ENCODE measurements around the gene DAGLB. TPM values are rescaled to one million over a fixed set of nuclear protein-coding genes. Genes with fewer than 3 reads are reported as not detected.
"Not testable (repeated sequence)": the region's sequence is repeated elsewhere in the genome, so short reads cannot be mapped to it uniquely, and the experiment has no call there.

DAGLB gene
- total RNA-seq, 2 donors from 2014 or later = 12.9 to 17.9 TPM

- H3K4me1 Mint-ChIP-seq (ENCODE audit: low read depth) = peaks cover 54% of the 10 kb centered on the region
- DNase-seq (no peak), ATAC-seq (replicated peaks in 1 of 2) (no peak)
- H3K36me3 Mint-ChIP-seq (ENCODE audit: insufficient read depth in 2 of 2) = peaks cover 8 to 21% of the 10 kb centered on the region in 2 donors
- peak overlapping the region in 1 of 2 donors; percentile 66 for H3K4me3 Mint-ChIP-seq
- no peaks in the 10 kb centered on the region for H3K27me3 Mint-ChIP-seq (ENCODE audit: low read depth)
- no peaks in the 10 kb centered on the region for H3K9me3 Mint-ChIP-seq
- H3K27ac Mint-ChIP-seq = peak overlapping the region; percentile 98
Measured at GRCh38 chr7:6395898-6396595, 51.7 kb downstream of the DAGLB start.

DNA sequence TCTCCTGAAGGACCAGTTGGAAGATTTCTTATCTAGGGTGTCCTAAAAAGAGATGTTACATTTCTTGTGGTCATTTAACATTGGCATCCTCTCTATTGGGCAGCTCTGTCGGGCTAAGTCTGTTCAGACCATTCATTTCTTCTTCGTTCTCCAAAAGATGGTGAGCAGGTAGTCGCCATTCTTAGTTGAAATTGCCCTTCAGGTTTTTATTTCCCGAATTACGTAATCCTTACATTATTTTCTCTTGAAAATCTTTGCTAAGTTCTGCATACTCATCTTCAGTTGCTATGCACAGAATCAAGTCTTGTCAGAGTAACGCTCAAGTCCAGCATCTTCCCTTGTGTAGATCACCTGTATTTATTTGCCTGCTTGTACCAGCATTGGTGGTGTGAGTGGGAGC is 53.6 kb downstream of the DAGLB start:
- DNase-seq (no peak), ATAC-seq (replicated peaks in 1 of 2) (no peak)
- peak overlapping the region; percentile 98 for H3K27ac Mint-ChIP-seq
- H3K27me3 Mint-ChIP-seq (ENCODE audit: low read depth) = no peaks in the 10 kb centered on the region
- H3K4me1 Mint-ChIP-seq (ENCODE audit: low read depth) = peaks cover 58% of the 10 kb centered on the region
- peak overlapping the region; percentile 18 to 85 for H3K4me3 Mint-ChIP-seq
- H3K9me3 Mint-ChIP-seq = no peaks in the 10 kb centered on the region
- H3K36me3 Mint-ChIP-seq (ENCODE audit: insufficient read depth in 2 of 2) = peaks cover 8 to 26% of the 10 kb centered on the region in 2 donors

- Mint-ChIP-seq H3K27ac (peak overlapping the region; percentile 98), H3K4me1 (ENCODE audit: low read depth) (peaks cover 58% of the 10 kb centered on the region)
Measured at GRCh38 chr7:6393667-6394056, 54.1 kb downstream of the DAGLB start.

GRCh38 chr7:6392712-6393666 is 54.8 kb downstream of the DAGLB start:
- H3K9me3 Mint-ChIP-seq = no peaks in the 10 kb centered on the region
- DNase-seq (peak; percentile 70 to 76), ATAC-seq (replicated peaks in 1 of 2) (peak; percentile 97 to 98)
- H3K4me3 Mint-ChIP-seq = peak overlapping the region; percentile 37 to 85
- no peaks in the 10 kb centered on the region for H3K27me3 Mint-ChIP-seq (ENCODE audit: low read depth)
- peaks cover 8 to 33% of the 10 kb centered on the region in 2 donors for H3K36me3 Mint-ChIP-seq (ENCODE audit: insufficient read depth in 2 of 2)
- peak overlapping the region; percentile 98 for H3K27ac Mint-ChIP-seq
- peaks cover 59% of the 10 kb centered on the region for H3K4me1 Mint-ChIP-seq (ENCODE audit: low read depth)

More at GRCh38 chr7:6393667-6394056, 54.1 kb downstream of the DAGLB start:
- Mint-ChIP-seq H3K36me3 (ENCODE audit: insufficient read depth in 2 of 2) (peaks cover 8 to 28% of the 10 kb centered on the region in 2 donors), H3K27me3 (ENCODE audit: low read depth) (no peaks in the 10 kb centered on the region), H3K4me3 (peak overlapping the region; percentile 37 to 85), H3K9me3 (no peaks in the 10 kb centered on the region)
- DNase-seq (no peak), ATAC-seq (replicated peaks in 1 of 2) (no peak)

- Mint-ChIP-seq H3K36me3 (ENCODE audit: insufficient read depth in 2 of 2) (peaks cover 7 to 36% of the 10 kb centered on the region in 2 donors), H3K4me3 (no peak overlapping the region), H3K27ac (no peak overlapping the region), H3K9me3 (no peaks in the 10 kb centered on the region), H3K4me1 (ENCODE audit: low read depth) (peaks cover 73% of the 10 kb centered on the region), H3K27me3 (ENCODE audit: low read depth) (no peaks in the 10 kb centered on the region)
- ATAC-seq (replicated peaks in 1 of 2) (no peak), DNase-seq (no peak)
Measured at GRCh38 chr7:6389728-6390127, 58.0 kb downstream of the DAGLB start.

- no peak for ATAC-seq (replicated peaks in 1 of 2)
- H3K36me3 Mint-ChIP-seq (ENCODE audit: insufficient read depth in 2 of 2) = peaks cover 6 to 25% of the 10 kb centered on the region in 2 donors
- H3K27me3 Mint-ChIP-seq (ENCODE audit: low read depth) = no peaks in the 10 kb centered on the region
- peak overlapping the region; percentile 34 for H3K27ac Mint-ChIP-seq
- no peak overlapping the region for H3K4me3 Mint-ChIP-seq
- H3K4me1 Mint-ChIP-seq (ENCODE audit: low read depth) = peaks cover 62% of the 10 kb centered on the region
- no peak for DNase-seq
- H3K9me3 Mint-ChIP-seq = no peaks in the 10 kb centered on the region
Measured at GRCh38 chr7:6387734-6388294, 59.9 kb downstream of the DAGLB start.

DNA sequence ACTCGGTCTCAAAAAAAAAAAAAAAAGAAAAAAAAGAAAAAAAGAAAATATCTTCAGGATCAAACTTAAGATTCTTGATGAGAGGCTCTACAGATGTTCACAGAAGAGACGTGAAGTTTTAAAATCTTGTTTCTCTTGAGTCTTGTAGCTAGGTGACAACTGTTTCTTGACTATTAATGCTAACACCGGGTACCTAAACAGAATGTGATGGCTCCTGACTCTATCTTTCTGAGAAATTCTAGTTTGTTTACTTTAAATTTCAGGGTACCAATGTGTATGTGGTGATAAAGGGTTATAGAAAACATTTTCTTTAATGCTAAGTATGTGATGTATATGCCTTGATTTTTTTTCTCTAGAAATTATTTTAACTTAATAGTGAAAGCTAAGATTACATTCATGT is 61.0 kb downstream of the DAGLB start:
- ATAC-seq (replicated peaks in 1 of 2) (no peak), DNase-seq (no peak)
- Mint-ChIP-seq H3K36me3 (ENCODE audit: insufficient read depth in 2 of 2) (peaks cover 5 to 27% of the 10 kb centered on the region in 2 donors), H3K4me1 (ENCODE audit: low read depth) (peaks cover 62% of the 10 kb centered on the region), H3K27me3 (ENCODE audit: low read depth) (no peaks in the 10 kb centered on the region), H3K27ac (peak overlapping the region; percentile 73), H3K9me3 (no peaks in the 10 kb centered on the region), H3K4me3 (peak overlapping the region in 1 of 2 donors; percentile 49)

GRCh38 chr7:6385909-6386560 is 61.7 kb downstream of the DAGLB start:
- ATAC-seq (replicated peaks in 1 of 2) = peak; percentile 11 to 64
- H3K36me3 Mint-ChIP-seq (ENCODE audit: insufficient read depth in 2 of 2) = peaks cover 5 to 23% of the 10 kb centered on the region in 2 donors
- peak overlapping the region in 1 of 2 donors; percentile 10 for H3K4me3 Mint-ChIP-seq
- H3K4me1 Mint-ChIP-seq (ENCODE audit: low read depth) = peaks cover 62% of the 10 kb centered on the region
- peak overlapping the region; percentile 75 for H3K27ac Mint-ChIP-seq
- no peak for DNase-seq
- no peaks in the 10 kb centered on the region for H3K27me3 Mint-ChIP-seq (ENCODE audit: low read depth)
- H3K9me3 Mint-ChIP-seq = no peaks in the 10 kb centered on the region

DNA sequence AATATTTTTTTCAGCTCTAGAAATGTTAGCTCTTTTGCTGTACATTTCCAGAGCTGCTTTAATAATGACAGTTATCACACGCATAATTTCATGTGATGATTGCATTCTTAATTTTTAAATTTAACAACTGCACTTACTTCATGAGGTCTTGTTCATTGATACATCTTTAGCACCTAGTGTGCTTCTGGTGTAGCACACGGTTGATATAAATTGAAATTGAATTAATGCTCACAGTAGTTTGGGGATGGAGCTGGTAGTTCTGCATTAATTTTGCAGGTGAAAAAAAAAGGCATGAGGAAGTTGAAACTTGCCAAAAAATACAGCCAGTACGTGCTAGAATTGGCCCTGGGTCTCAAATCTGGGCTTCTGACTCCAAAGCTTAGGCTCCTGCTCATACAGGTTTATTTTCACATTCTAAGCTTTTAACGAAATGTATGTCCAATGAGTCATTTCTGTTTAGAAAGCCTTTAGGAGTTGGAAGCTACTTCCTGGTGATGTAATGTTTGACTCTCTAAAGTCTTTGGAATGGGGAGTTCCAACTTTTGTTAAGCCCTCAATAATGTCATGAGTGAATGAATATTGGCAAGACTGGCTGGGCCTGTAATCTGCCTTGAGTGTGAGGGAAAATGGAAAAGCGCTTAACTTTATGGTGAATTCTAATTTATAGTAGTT is 62.5 kb downstream of the DAGLB start:
- Mint-ChIP-seq H3K36me3 (ENCODE audit: insufficient read depth in 2 of 2) (peaks cover 5 to 21% of the 10 kb centered on the region in 2 donors), H3K4me3 (peak overlapping the region in 1 of 2 donors; percentile 42), H3K4me1 (ENCODE audit: low read depth) (peaks cover 66% of the 10 kb centered on the region), H3K27me3 (ENCODE audit: low read depth) (no peaks in the 10 kb centered on the region), H3K27ac (peak overlapping the region; percentile 75), H3K9me3 (no peaks in the 10 kb centered on the region)
- no peak for ATAC-seq (replicated peaks in 1 of 2)
- no peak for DNase-seq

GRCh38 chr7:6384327-6384726 is 63.4 kb downstream of the DAGLB start:
- H3K9me3 Mint-ChIP-seq = no peaks in the 10 kb centered on the region
- ATAC-seq (replicated peaks in 1 of 2) (no peak), DNase-seq (no peak)
- peaks cover 73% of the 10 kb centered on the region for H3K4me1 Mint-ChIP-seq (ENCODE audit: low read depth)
- H3K36me3 Mint-ChIP-seq (ENCODE audit: insufficient read depth in 2 of 2) = peaks cover 5 to 19% of the 10 kb centered on the region in 2 donors
- no peak overlapping the region for H3K4me3 Mint-ChIP-seq
- H3K27ac Mint-ChIP-seq = peak overlapping the region; percentile 9
- no peaks in the 10 kb centered on the region for H3K27me3 Mint-ChIP-seq (ENCODE audit: low read depth)

DNA sequence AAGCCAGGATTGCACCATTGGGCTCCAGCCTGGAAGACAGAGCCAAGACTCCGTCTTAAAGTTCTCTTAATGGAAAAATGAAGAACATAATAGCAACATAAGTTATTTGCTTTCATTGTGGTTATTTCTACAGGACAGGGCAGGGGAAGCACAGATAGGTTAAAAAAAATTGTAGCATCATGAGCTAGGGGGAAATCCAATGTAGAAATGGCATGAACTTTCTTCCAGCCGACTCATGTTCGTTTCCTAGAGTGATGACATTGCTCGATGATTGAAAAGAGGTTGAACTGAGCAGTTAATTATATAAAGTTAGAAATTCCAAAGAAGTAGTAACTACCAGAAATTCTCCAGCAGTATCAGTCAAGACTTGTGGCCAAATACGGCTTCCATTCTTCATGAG is 64.9 kb downstream of the DAGLB start:
- Mint-ChIP-seq H3K4me1 (ENCODE audit: low read depth) (peaks cover 80% of the 10 kb centered on the region), H3K9me3 (no peaks in the 10 kb centered on the region)

GRCh38 chr7:6381846-6382245 is 65.9 kb downstream of the DAGLB start:
- H3K27ac Mint-ChIP-seq = peak overlapping the region; percentile 86
- H3K27me3 Mint-ChIP-seq (ENCODE audit: low read depth); ATAC-seq (replicated peaks in 1 of 2); H3K36me3 Mint-ChIP-seq (ENCODE audit: insufficient read depth in 2 of 2); H3K9me3 Mint-ChIP-seq; H3K4me3 Mint-ChIP-seq; DNase-seq: not testable (repeated sequence)
- H3K4me1 Mint-ChIP-seq (ENCODE audit: low read depth) = peaks cover 81% of the 10 kb centered on the region

More for the DNA sequence above, 64.9 kb downstream of the DAGLB start:
- Mint-ChIP-seq H3K36me3 (ENCODE audit: insufficient read depth in 2 of 2) (peaks cover 4 to 11% of the 10 kb centered on the region in 2 donors), H3K4me3 (peak overlapping the region in 1 of 2 donors; percentile 52), H3K27ac (peak overlapping the region; percentile 86), H3K27me3 (ENCODE audit: low read depth) (no peaks in the 10 kb centered on the region)
- DNase-seq (no peak), ATAC-seq (replicated peaks in 1 of 2) (no peak)
